GM21447 (cell line): ENCODE data around the gene CLEC16A.

ENCODE experiments used
- ATAC-seq: cut with Tn5 transposase; IDR thresholded peaks from one replicate; pipeline ENCODE4 v1.9.1; 2021; ENCODE audit not compliant: unreplicated experiment

The CLEC16A gene

DNA sequence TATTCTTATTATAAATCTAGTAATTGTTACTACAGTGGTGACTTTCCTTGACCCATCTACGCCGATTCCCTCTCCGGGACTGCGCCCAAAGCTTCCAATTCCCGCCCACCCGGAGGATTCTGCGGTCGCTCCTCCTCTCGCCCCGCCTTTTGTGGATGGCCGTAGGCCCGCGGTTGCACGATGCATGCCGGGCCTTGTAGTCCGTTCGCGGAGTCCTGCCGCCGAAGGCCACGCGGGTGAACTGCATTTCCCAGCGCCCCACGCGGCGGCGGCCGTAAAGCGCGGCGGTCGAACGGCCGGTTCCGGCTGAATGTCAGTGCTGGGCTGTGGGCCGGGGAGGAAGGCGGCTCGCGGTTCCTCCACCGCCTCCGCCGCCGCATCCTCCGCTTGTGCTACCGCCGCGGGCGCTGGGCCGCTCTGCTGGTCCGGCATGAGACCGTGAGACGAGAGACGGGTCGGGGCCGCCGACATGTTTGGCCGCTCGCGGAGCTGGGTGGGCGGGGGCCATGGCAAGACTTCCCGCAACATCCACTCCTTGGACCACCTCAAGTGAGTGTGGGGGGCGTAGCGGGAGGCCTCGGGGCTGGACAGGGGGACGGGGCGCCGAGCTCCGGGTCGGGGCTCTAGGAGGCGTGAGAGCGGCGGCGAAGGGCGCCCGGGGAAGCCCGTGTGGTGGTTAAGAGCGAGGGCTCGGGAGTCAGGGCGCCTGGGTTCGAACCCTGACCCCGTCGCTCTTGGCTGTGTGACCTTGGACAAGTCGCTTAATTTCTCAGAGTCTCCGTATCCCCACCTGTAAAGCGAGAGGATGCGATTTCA lies at the start of gene CLEC16A:
Gene CLEC16A, plus strand, starts transcription at position 316 of the 816 bp plus-strand sequence. Its CDS starts 154 bp downstream, at position 470.
- peak; percentile 59 for ATAC-seq

DNA sequence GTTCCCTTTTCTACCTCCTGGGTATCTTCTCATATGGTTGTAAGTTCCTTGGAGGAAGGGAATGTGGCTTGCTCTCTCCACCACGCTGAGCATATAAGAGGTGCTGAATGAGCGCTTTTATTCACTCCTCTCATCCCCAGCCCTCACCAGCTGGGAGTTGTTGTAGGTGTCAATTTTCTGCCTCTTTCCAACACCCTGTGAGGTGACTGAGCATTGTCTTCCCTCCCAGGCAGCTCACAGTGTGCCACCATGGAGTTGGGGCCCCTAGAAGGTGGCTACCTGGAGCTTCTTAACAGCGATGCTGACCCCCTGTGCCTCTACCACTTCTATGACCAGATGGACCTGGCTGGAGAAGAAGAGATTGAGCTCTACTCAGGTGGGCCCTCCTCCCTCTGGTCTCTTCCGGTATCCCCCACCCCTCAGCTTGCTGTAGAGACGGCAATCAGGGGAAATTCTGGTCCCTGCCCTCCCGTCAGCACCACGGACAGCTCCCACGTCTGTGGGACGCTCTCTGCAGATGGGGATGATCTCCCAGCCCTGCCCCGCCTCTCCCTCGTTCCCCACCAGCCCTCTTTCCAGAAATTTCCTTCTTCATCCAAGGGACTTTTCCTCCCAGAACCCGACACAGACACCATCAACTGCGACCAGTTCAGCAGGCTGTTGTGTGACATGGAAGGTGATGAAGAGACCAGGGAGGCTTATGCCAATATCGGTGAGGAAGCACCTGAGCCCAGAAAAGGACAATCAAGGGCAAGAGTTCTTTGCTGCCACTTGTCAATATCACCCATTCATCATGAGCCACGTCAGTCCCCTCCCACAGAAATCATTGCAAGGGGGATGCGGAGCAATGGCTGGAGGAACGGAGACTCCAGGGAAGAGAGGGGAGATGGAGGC lies 49.1 kb upstream of the CLEC16A start:
- no peak for ATAC-seq

DNA sequence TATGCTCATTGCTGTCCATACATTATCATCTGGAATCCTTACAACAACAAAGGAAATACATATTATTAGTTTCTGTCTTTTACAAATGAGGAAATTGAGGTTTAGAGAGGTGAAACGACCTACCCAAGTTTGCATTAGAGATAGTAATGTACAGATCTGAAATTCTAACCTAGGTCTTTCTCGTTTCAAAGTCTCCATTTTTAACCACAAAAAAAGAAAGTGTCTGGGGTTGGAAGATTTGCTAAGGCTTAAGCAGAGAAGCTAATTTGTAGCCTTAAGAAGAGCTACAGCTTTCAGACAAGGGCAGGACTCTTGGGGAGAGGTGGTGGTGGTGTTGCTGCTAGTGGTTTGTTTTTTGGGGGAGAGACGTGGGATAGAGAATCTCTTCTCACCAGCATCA lies 48.2 kb upstream of the CLEC16A start:
- no peak for ATAC-seq

DNA sequence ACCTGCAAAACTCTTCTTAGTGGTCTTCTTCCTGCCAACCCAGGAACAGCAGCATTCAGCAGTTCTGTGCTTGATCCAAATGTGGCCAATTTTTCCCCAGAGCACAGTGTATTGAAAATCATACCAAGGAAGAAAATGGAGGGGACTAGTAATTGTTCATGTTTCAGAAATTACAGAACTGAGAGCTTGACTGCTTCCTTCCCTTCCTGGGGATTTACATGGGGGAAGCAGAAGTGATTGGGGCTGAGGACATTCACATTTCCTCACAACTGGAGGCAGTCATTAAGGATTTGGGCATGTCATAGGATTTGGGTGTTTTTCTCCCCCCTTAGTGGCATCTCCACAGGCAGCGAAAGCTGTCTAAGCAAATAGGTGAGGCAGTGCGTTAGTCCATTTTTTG lies 47.6 kb upstream of the CLEC16A start:
- no peak for ATAC-seq

DNA sequence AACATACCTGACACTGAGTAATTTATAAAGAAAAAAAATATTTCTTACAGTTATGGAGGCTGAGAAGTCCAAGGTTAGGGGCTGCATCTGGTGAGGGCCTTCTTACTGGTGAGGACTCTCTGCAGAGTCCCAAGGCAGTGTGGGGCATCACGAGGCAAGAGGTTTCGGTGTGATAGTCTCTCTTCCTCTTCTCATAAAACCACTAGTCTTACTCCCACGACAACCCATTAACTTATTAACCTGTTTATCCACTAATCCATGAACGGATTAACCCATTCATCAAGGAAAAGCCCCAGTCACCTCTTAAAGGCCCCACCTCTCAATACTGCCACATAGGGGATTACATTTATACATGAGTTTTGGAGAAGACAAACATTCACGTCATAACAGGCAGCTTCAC lies 47.2 kb upstream of the CLEC16A start:
- ATAC-seq = peak; percentile 68

- no peak for ATAC-seq
Observed at GRCh38 chr16:10902999-10903398, 41.4 kb upstream of the CLEC16A start.

- ATAC-seq = no peak
Observed at GRCh38 chr16:10906482-10906881, 37.9 kb upstream of the CLEC16A start.

GRCh38 chr16:10906914-10907756 lies 37.2 kb upstream of the CLEC16A start:
- ATAC-seq = no peak

DNA sequence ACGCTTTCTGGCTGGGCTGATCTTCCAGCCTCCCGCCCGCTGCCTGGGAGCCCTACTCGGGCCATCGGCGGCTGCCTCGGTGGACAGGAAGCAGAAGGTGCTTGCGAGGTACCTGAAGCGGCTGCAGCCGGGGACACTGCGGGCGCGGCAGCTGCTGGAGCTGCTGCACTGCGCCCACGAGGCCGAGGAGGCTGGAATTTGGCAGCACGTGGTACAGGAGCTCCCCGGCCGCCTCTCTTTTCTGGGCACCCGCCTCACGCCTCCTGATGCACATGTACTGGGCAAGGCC lies 36.7 kb upstream of the CLEC16A start:
- no peak for ATAC-seq

- no peak for ATAC-seq
Observed at GRCh38 chr16:10911267-10911666, 33.1 kb upstream of the CLEC16A start.

- no peak for ATAC-seq
Observed at GRCh38 chr16:10916534-10916933, 27.8 kb upstream of the CLEC16A start.

GRCh38 chr16:10918294-10919002 lies 25.9 kb upstream of the CLEC16A start:
- peak; percentile 76 for ATAC-seq

- no peak for ATAC-seq
Observed at GRCh38 chr16:10919003-10919351, 25.4 kb upstream of the CLEC16A start.

- no peak for ATAC-seq
Observed at GRCh38 chr16:10920726-10921427, 23.5 kb upstream of the CLEC16A start.

DNA sequence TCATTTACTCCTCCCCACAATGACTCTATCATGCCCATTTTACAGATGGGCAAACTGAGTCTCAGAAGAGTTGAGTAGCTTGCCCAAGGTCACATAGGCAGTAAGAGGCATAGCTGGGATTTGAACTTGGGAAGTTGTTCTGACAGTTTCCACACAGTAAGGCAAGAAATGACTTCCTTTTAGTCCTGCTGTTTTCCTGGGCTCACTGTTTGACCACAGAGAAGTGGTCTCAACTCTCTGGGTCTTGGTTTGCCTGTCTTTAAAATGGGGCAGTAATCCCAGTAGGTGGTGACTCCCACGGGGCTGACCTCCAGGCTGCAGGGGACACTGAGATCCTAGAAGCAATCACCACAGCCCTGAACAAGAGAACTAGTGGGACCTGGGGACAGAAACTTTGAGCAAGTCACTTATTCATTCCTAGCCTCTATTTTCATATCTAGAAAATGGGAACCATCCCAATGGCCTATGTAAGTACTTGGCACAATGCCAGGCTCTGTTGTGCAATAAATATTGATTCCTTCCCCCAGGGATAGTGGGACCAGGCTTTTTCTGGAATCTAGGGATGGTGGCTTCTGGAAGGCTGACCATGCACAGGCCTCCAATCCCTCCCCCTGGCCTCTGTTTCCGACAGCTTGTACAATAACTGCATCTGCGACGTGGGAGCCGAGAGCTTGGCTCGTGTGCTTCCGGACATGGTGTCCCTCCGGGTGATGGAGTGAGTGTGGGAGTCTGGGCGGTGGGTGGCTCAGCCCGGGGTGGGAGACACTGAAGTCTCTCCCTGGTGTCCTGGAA lies 22.6 kb upstream of the CLEC16A start:
- no peak for ATAC-seq

GRCh38 chr16:10922328-10923145 lies 21.8 kb upstream of the CLEC16A start:
- ATAC-seq = no peak

GRCh38 chr16:10923146-10923649 lies 21.2 kb upstream of the CLEC16A start:
- no peak for ATAC-seq

DNA sequence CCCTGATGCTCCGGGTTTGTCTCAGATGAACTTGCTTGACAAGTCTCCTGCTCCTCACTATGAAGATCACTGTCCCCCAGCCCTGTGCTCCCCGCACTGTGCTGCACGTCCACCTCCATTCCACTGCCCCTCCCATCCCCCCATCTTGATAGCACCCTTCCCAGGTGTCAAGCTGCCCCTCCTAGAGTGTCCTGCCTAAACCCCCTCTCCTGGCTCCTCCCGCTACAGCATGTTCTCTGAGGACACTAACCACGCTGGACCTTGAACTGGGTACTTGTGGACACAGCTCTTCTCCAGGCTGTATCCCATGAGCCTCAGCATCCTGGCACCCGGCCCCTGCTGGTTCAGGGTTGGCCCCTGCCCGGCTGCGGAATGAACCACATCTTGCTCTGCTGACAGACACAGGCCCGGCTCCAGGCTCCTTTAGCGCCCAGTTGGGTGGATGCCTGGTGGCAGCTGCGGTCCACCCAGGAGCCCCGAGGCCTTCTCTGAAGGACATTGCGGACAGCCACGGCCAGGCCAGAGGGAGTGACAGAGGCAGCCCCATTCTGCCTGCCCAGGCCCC lies 20.6 kb upstream of the CLEC16A start:
- no peak for ATAC-seq
